ENCODE data around the gene ZFP62.

- TF ChIP-seq CTCF (IDR thresholded peaks at IDR 0.05) (no peak), POLR2A (IDR thresholded peaks at IDR 0.05) (no peak)
These were observed 35.1 kb downstream of the ZFP62 start for GRCh38 chr5:180825768-180826525.

Data from ovary (tissue), 3 donors.